A549 (cell line): Measurements from ENCODE around the gene UBQLN4. TPM values are rescaled to one million over a fixed set of nuclear protein-coding genes. Genes with fewer than 3 reads are reported as not detected.
A peak's percentile ranks its signal among the peaks of the same experiment; 100 is the strongest.

Experiments used
- ATAC-seq, 2 experiments: fragments of 200-7000 bp in 1 of 2; fragments of >200 bp in 1 of 2; cut with Nextera tagmentation in 1 of 2; cut with Tn5 transposase in 1 of 2; 3 replicates each; pipeline versions ENCODE4 v1.8.0 to v1.9.1; 2018 to 2020; ENCODE audit warnings: mild to moderate bottlenecking in 1 of 2, moderate library complexity in 1 of 2
- CTCF ChIA-PET: fragments of 300-600 bp; sonication (Branson Sonifier 250); formaldehyde crosslinking; extraction: SDS; loops from one replicate; lab custom pipeline; 2021; ENCODE audit warnings: antibody characterized with exemption, inconsistent platforms; lab: Yijun Ruan, JAX
- POLR2A ChIA-PET: fragments of 350-600 bp; formaldehyde crosslinking; extraction: SDS; loops from one replicate; lab custom pipeline; 2021; ENCODE audit warnings: antibody characterized with exemption, inconsistent platforms; lab: Yijun Ruan, JAX
- DNase-seq, 2 experiments: peaks; one replicate each; pipeline versions ENCODE4 v3.0.0 to v3.0.0-alpha.2; 2011 to 2016; ENCODE audit warnings: low read depth in 1 of 2, low spot score in 1 of 2
- FAIRE-seq: peaks from 2 replicates; lab custom pipeline; 2011; peaks lifted over from hg19 to GRCh38; lab: Jason Lieb, UNC
- H3K27ac ChIP-seq, 2 experiments: fragments of >200 bp; sonication (Bioruptor Twin); formaldehyde crosslinking; 3 replicates each; pipeline ENCODE4 v1.5.1; 2016 to 2017
- H3K4me1 ChIP-seq: fragments of >200 bp; sonication (Bioruptor Twin); formaldehyde crosslinking; 3 replicates; pipeline ENCODE4 v1.6.1; 2016
- H3K4me2 ChIP-seq: fragments of >200 bp; sonication (Bioruptor Twin); formaldehyde crosslinking; 3 replicates; pipeline ENCODE4 v1.6.1; 2016
- H3K4me3 ChIP-seq: fragments of >200 bp; sonication (Bioruptor Twin); formaldehyde crosslinking; 3 replicates; pipeline ENCODE4 v1.5.1; 2016
- H3K9me3 ChIP-seq: fragments of >200 bp; sonication (Bioruptor Twin); formaldehyde crosslinking; 3 replicates; pipeline ENCODE4 v1.6.1; 2016
- CEBPB ChIP-seq, 2 experiments: fragments of >200 bp in 1 of 2; sonication (Bioruptor Twin) in 1 of 2; formaldehyde crosslinking in 1 of 2; IDR thresholded peaks; 2 replicates each; pipeline ENCODE4 v1.6.1; 2012 to 2016
- CHD2 ChIP-seq: fragments of 150-350 bp; IDR thresholded peaks from 2 replicates; pipeline ENCODE4 v1.6.1; 2014; ENCODE audit warnings: low read length; ENCODE audit not compliant: partially characterized antibody
- EP300 ChIP-seq, 2 experiments: fragments of >200 bp; sonication (Bioruptor Twin); formaldehyde crosslinking; IDR thresholded peaks; 2 replicates in 1 of 2; 3 replicates in 1 of 2; pipeline ENCODE4 v1.6.1; 2016 to 2017
- FOXS1 ChIP-seq: fragments of 250-450 bp; sonication (Bioruptor Pico); IDR thresholded peaks from 2 replicates; pipeline ENCODE4 v1.5.0; 2020; ENCODE audit warnings: mild to moderate bottlenecking, moderate library complexity
- HDAC2 ChIP-seq: fragments of 200-600 bp; sonication (generic); IDR thresholded peaks from 2 replicates; pipeline ENCODE4 v1.6.1; 2016
- HEYL ChIP-seq: fragments of 250-450 bp; sonication (Bioruptor Pico); IDR thresholded peaks from 2 replicates; pipeline ENCODE4 v1.8.0; 2021; ENCODE audit warnings: mild to moderate bottlenecking, moderate library complexity
- HOXA7 ChIP-seq: fragments of 250-450 bp; sonication (Bioruptor Pico); IDR thresholded peaks from 2 replicates; pipeline ENCODE4 v1.5.0; 2020; ENCODE audit warnings: mild to moderate bottlenecking, moderate library complexity
- HOXB5 ChIP-seq: fragments of 250-450 bp; sonication (Bioruptor Pico); IDR thresholded peaks from 2 replicates; pipeline ENCODE4 v1.5.0; 2020; ENCODE audit warnings: mild to moderate bottlenecking, moderate library complexity
- JUNB ChIP-seq: fragments of >200 bp; sonication (Bioruptor Twin); formaldehyde crosslinking; IDR thresholded peaks from 2 replicates; pipeline ENCODE4 v1.6.1; 2016
- KDM1A ChIP-seq: fragments of 200-600 bp; sonication (generic); IDR thresholded peaks from 2 replicates; pipeline ENCODE4 v1.6.1; 2016; ENCODE audit warnings: low read depth, mild to moderate bottlenecking
- KDM5A ChIP-seq: fragments of 200-600 bp; sonication (generic); IDR thresholded peaks from 2 replicates; pipeline ENCODE4 v1.6.1; 2016; ENCODE audit warnings: antibody characterized with exemption, mild to moderate bottlenecking
- MAFK ChIP-seq: fragments of 450-650 bp; IDR thresholded peaks from 2 replicates; pipeline ENCODE4 v1.6.1; 2014; ENCODE audit not compliant: partially characterized antibody
- NFE2L2 ChIP-seq: fragments of 150-350 bp; conservative IDR thresholded peaks from 2 replicates; pipeline ENCODE4 v1.6.1; 2014; ENCODE audit warnings: low read length
- RARB ChIP-seq: fragments of 250-450 bp; sonication (Bioruptor Pico); IDR thresholded peaks from 2 replicates; pipeline ENCODE4 v1.8.0; 2021; ENCODE audit warnings: mild to moderate bottlenecking, moderate library complexity
- RFX5 ChIP-seq: fragments of 450-650 bp; IDR thresholded peaks from 2 replicates; pipeline ENCODE4 v1.7.1; 2014; ENCODE audit warnings: antibody characterized with exemption, mild to moderate bottlenecking, moderate library complexity
- RNF2 ChIP-seq: fragments of 200-600 bp; sonication (generic); IDR thresholded peaks from 2 replicates; pipeline ENCODE4 v1.6.1; 2016; ENCODE audit warnings: low read depth, mild to moderate bottlenecking, antibody characterized with exemption, moderate library complexity, borderline replicate concordance
- TP53 ChIP-seq: fragments of 250-450 bp; sonication (Bioruptor Pico); IDR thresholded peaks from 2 replicates; pipeline ENCODE4 v1.5.0; 2021; ENCODE audit warnings: mild to moderate bottlenecking, moderate library complexity
- ZC3H11A ChIP-seq: fragments of 450-650 bp; IDR thresholded peaks from 2 replicates; pipeline ENCODE4 v1.6.1; 2014; ENCODE audit warnings: antibody characterized with exemption, mild to moderate bottlenecking
- ZFP36 ChIP-seq: fragments of 450-650 bp; IDR thresholded peaks from 2 replicates; pipeline ENCODE4 v1.6.1; 2014; ENCODE audit warnings: borderline replicate concordance; ENCODE audit not compliant: partially characterized antibody
- ZNF302 ChIP-seq: fragments of 250-450 bp; sonication (Bioruptor Pico); IDR thresholded peaks from 2 replicates; pipeline ENCODE4 v1.9.0; 2021; ENCODE audit warnings: inconsistent platforms, mild to moderate bottlenecking, moderate library complexity
- WGBS: methylation state at CpG from one replicate; pipeline ENCODE4 v1.1.6; 2017; ENCODE audit errors: missing lambda C conversion rate; 5-methylcytosine and 5-hydroxymethylcytosine counted together
- polyA plus RNA-seq, 4 experiments: library from polyadenylated mRNA; depleted of rRNA in 3 of 4; stranded (reverse); fragments of >200 nt; fragmentation: RNase III in 1 of 4; extraction: RNeasy Plus Mini Kit Qiagen cat#74134 plus additional on column Dnase treatment in 1 of 4; gene quantifications; 2 replicates in 3 of 4; 3 replicates in 1 of 4; pipeline ENCODE4 v1.2.3, GENCODE V29; 2011 to 2017
- TF ChIP-seq, protein P1 (sequence below): IDR thresholded peaks from 2 replicates; pipeline ENCODE4 v1.6.1; 2012
- TF ChIP-seq, protein P2 (sequence below): IDR thresholded peaks from 2 replicates; pipeline ENCODE4 v1.6.1; 2012; ENCODE audit warnings: low read depth, borderline replicate concordance
- TF ChIP-seq, protein P3 (sequence below): fragments of 250-450 bp; sonication (Bioruptor Pico); IDR thresholded peaks from 2 replicates; pipeline ENCODE4 v1.5.0; 2020; ENCODE audit warnings: low read depth, mild to moderate bottlenecking, moderate library complexity
- TF ChIP-seq, protein P4 (sequence below): fragments of 150-350 bp; IDR thresholded peaks from 2 replicates; pipeline ENCODE4 v1.6.1; 2014; ENCODE audit warnings: low read depth, mild to moderate bottlenecking, low read length
- TF ChIP-seq, protein P5 (sequence below): fragments of >200 bp; sonication (Bioruptor Twin); formaldehyde crosslinking; IDR thresholded peaks from 3 replicates; pipeline ENCODE4 v1.5.1; 2016

UBQLN4 gene
- polyA plus RNA-seq, 2 of the 4 experiments (the other 2 are of a cell fraction): 38.2 to 42.0 TPM

DNA sequence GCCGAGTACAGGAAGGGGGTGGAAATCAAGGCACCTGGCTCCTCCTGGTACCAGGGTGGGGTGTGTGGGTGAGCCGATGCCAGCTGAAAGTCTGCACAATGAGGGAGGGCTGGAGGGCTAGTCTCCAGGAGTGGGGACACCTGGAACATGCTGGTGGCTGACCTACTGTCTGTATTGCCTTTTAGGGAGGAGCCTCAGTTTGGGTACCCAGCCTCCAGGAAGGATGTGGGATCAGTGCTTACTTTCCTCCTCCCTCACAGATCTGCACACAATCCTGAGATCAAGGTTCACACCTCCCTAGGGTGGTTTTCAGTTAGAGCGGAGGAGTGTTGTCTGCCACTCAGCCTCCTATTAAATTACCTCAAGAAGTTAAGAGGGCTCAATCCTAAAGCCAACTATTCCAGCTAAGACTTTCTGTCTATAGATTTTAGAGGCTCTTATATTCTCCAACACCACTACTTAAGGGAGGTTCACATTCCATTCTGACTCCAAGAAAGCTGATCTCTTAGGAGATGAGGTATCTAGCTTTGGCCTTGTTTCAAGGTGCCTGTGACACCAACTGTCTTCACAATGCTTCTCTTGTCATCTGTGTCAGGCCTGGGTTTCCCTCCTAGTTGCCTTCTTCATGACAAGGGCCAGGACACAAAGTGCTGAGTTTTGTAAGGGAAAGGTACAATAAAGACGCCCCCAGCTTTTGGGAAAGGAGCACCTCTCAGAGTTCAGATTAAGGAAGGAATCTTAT lies 48.6 kb downstream of the UBQLN4 start:
- ATAC-seq (no peak), FAIRE-seq (no peak), DNase-seq (no peak)
- H3K4me3 ChIP-seq: no peak overlapping the region
- no peaks in the 10 kb centered on the region for H3K9me3 ChIP-seq
- peaks cover 44% of the 10 kb centered on the region for H3K4me1 ChIP-seq
- H3K4me2 ChIP-seq: no peak overlapping the region; the same call in 2 of the 3 replicates
- H3K27ac ChIP-seq: peak overlapping the region in 1 of 2 experiments; percentile 25; a peak in 1 of 6 replicates
- WGBS: 80% methylated on average over 4 of the region's 4 CpGs
- CTCF ChIA-PET: interaction anchor here (0.6 to 6.6 kb wide), 4 partner anchors 8 to 67 kb away, joined by 4 to 63 read pairs (median 4); no protein-coding TSS in a partner anchor
- POLR2A ChIA-PET: interaction anchor here (0.8 to 1.1 kb wide), 2 partner anchors 64 to 67 kb away, joined by 3 read pairs; no protein-coding TSS in a partner anchor
- TF ChIP-seq TP53 (CRISPR knock-in tag) (no peak), NFE2L2 (no peak), CHD2 (no peak)
- TF ChIP-seq, protein P1, sequence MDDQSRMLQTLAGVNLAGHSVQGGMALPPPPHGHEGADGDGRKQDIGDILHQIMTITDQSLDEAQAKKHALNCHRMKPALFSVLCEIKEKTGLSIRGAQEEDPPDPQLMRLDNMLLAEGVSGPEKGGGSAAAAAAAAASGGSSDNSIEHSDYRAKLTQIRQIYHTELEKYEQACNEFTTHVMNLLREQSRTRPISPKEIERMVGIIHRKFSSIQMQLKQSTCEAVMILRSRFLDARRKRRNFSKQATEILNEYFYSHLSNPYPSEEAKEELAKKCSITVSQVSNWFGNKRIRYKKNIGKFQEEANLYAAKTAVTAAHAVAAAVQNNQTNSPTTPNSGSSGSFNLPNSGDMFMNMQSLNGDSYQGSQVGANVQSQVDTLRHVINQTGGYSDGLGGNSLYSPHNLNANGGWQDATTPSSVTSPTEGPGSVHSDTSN: no peak
- TF ChIP-seq, all 56 proteins: peak for 0

DNA sequence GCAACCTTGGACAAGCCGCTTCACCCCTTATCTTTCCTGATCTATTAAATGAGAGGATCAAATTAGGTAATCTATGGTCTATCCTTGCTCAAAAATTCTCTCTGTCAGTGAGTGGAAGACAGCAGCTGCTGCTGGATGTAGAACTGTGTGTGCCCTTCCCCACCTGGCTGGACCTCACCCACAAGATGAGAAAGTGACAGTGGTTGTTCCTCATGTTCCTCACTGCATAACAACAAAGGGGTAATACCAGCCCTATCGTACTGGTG lies 49.7 kb downstream of the UBQLN4 start:
- FAIRE-seq (no peak), DNase-seq (no peak), ATAC-seq (0 out of 6 replicates have a peak, but pooled peaks of 1 of the 2 experiments have one; percentile 9)
- Histone ChIP-seq H3K27ac (peak overlapping the region; percentile 68 to 85), H3K4me3 (peak overlapping the region; percentile 10; the same call in 1 of the 3 replicates), H3K4me1 (peaks cover 43% of the 10 kb centered on the region), H3K4me2 (peak overlapping the region; percentile 67), H3K9me3 (no peaks in the 10 kb centered on the region)
- TF ChIP-seq, protein P2, sequence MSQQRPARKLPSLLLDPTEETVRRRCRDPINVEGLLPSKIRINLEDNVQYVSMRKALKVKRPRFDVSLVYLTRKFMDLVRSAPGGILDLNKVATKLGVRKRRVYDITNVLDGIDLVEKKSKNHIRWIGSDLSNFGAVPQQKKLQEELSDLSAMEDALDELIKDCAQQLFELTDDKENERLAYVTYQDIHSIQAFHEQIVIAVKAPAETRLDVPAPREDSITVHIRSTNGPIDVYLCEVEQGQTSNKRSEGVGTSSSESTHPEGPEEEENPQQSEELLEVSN: no peak
- TF ChIP-seq CEBPB (IDR thresholded peaks at IDR 0.05) (no peak), FOXS1 (no peak), RARB (no peak), JUNB (no peak), KDM1A (no peak), HEYL (no peak), ZC3H11A (no peak), HOXB5 (CRISPR knock-in tag) (no peak), ZFP36 (no peak)
- TF ChIP-seq, protein P3, sequence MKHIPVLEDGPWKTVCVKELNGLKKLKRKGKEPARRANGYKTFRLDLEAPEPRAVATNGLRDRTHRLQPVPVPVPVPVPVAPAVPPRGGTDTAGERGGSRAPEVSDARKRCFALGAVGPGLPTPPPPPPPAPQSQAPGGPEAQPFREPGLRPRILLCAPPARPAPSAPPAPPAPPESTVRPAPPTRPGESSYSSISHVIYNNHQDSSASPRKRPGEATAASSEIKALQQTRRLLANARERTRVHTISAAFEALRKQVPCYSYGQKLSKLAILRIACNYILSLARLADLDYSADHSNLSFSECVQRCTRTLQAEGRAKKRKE (CRISPR knock-in tag): no peak
- ChIA-PET CTCF (interaction anchor here (0.7 to 6.6 kb wide), 8 partner anchors 11 to 181 kb away, joined by 3 to 63 read pairs (median 3); no protein-coding TSS in a partner anchor), POLR2A (interaction anchor here (1.0 to 1.5 kb wide), 2 partner anchors 20 to 33 kb away, joined by 3 to 8 read pairs; no protein-coding TSS in a partner anchor)
- 27% methylated on average over 2 of the region's 2 CpGs for WGBS

DNA sequence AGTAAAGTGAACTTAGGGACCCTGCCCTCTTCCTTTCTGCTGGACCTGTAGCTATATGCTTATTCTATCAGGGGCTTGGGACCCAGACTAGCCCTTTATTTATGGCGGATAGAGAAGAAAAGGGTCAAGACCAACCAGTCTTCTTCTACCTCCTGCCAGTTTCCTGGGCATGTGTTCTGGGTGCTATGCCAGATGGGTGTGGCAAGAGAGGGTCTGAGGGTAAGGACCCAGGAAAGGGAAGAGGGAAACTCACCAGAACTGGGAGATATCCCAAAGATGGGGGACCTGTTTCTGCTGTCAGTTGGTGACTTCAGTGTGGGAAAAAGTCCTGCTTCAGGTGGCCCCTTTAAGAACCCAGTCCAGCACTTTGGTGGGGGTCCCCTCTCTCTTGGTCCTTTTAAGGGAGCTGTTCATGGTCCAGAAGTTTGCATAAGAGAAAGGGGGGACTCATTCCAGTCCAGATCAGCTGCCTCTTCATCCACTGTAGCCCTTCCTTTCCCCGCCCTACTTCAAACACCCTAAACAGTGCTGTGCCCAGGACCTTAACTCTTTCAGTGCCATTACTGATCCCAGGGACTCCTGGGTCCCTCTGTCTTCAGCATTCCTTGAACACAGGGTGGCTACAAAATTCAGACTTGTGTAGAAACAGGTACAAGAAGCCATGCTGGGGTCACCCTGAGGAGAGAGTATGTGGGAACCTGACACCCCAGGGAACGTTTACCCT lies 51.2 kb downstream of the UBQLN4 start:
- H3K4me2 ChIP-seq: peak overlapping the region; percentile 67

More for the DNA sequence above, 51.2 kb downstream of the UBQLN4 start:
- CTCF ChIA-PET: interaction anchor here (0.6 to 6.6 kb wide), 11 partner anchors 12 to 130 kb away, joined by 3 to 63 read pairs (median 4); no protein-coding TSS in a partner anchor
- peak in 1 of 2 experiments; percentile 32 for DNase-seq
- Histone ChIP-seq H3K9me3 (no peaks in the 10 kb centered on the region), H3K27ac (peak overlapping the region; percentile 68 to 85), H3K4me1 (peaks cover 39% of the 10 kb centered on the region)
- TF ChIP-seq, protein P4, sequence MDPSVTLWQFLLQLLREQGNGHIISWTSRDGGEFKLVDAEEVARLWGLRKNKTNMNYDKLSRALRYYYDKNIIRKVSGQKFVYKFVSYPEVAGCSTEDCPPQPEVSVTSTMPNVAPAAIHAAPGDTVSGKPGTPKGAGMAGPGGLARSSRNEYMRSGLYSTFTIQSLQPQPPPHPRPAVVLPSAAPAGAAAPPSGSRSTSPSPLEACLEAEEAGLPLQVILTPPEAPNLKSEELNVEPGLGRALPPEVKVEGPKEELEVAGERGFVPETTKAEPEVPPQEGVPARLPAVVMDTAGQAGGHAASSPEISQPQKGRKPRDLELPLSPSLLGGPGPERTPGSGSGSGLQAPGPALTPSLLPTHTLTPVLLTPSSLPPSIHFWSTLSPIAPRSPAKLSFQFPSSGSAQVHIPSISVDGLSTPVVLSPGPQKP: no peak
- no peak for TF ChIP-seq ZNF302 (CRISPR knock-in tag)
- no peak for TF ChIP-seq RFX5
- TF ChIP-seq KDM1A: no peak
- no peak for TF ChIP-seq HOXA7 (CRISPR knock-in tag)
- TF ChIP-seq HDAC2: no peak
- TF ChIP-seq, protein P5, sequence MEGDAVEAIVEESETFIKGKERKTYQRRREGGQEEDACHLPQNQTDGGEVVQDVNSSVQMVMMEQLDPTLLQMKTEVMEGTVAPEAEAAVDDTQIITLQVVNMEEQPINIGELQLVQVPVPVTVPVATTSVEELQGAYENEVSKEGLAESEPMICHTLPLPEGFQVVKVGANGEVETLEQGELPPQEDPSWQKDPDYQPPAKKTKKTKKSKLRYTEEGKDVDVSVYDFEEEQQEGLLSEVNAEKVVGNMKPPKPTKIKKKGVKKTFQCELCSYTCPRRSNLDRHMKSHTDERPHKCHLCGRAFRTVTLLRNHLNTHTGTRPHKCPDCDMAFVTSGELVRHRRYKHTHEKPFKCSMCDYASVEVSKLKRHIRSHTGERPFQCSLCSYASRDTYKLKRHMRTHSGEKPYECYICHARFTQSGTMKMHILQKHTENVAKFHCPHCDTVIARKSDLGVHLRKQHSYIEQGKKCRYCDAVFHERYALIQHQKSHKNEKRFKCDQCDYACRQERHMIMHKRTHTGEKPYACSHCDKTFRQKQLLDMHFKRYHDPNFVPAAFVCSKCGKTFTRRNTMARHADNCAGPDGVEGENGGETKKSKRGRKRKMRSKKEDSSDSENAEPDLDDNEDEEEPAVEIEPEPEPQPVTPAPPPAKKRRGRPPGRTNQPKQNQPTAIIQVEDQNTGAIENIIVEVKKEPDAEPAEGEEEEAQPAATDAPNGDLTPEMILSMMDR: no peak
- TF ChIP-seq KDM5A: no peak
- no peak for TF ChIP-seq JUNB
- no peak for TF ChIP-seq EP300 (IDR thresholded peaks at IDR 0.05)
- no peak for TF ChIP-seq CEBPB (IDR thresholded peaks at IDR 0.05)
- no peak for TF ChIP-seq RNF2
- TF ChIP-seq MAFK: no peak
- TF ChIP-seq, all 56 proteins: peak for 0
- 54% methylated on average over 3 of the region's 3 CpGs for WGBS
- peak overlapping the region; percentile 17; the same call in 1 of the 3 replicates for H3K4me3 ChIP-seq
- FAIRE-seq (no peak), ATAC-seq (peak in 1 of 2 experiments; percentile 64; a peak in 4 of 6 replicates)
- POLR2A ChIA-PET: no interaction called here
